ENCODE measurements around the gene G6PD.

DNA sequence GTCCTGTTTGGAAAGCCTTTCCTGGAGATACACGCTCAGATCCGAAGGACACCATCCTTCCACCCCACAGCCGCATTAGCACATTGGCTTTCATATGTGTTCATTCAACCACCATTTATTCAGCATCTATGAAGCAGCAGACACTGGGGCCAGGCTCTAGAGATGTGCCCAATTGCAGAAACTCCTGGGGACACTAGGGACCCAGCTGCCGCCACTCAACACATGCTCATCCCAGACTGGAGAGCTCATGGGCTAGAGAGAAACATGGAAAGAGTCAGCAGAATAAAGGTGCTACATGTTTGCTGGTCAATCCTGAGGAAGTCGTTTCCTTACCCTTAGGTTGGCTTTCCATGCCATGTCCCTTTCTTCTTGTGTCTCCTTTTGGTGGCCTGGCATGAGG, 45.9 kb upstream of the G6PD start:
- TF ChIP-seq, protein P1, sequence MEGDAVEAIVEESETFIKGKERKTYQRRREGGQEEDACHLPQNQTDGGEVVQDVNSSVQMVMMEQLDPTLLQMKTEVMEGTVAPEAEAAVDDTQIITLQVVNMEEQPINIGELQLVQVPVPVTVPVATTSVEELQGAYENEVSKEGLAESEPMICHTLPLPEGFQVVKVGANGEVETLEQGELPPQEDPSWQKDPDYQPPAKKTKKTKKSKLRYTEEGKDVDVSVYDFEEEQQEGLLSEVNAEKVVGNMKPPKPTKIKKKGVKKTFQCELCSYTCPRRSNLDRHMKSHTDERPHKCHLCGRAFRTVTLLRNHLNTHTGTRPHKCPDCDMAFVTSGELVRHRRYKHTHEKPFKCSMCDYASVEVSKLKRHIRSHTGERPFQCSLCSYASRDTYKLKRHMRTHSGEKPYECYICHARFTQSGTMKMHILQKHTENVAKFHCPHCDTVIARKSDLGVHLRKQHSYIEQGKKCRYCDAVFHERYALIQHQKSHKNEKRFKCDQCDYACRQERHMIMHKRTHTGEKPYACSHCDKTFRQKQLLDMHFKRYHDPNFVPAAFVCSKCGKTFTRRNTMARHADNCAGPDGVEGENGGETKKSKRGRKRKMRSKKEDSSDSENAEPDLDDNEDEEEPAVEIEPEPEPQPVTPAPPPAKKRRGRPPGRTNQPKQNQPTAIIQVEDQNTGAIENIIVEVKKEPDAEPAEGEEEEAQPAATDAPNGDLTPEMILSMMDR (IDR thresholded peaks at IDR 0.05), result no peak
- TF ChIP-seq POLR2A (IDR thresholded peaks at IDR 0.05) (no peak), POLR2AphosphoS5 (IDR thresholded peaks at IDR 0.05) (no peak), EP300 (IDR thresholded peaks at IDR 0.05) (no peak)

Data from upper lobe of left lung (tissue), 4 donors.